ENCODE data around the gene RALGAPB.
"Not testable (repeated sequence)": the region's sequence is repeated elsewhere in the genome, so short reads cannot be mapped to it uniquely, and the experiment has no call there.

Gene RALGAPB

GRCh38 chr20:38472513-38473366, at the start of gene RALGAPB:
RALGAPB (plus strand) TSS chr20:38472843; CDS start chr20:38488433, 15,590 bp downstream.
- DNase-seq, result peak; percentile 98 to 99

- no peak for DNase-seq
Observed at GRCh38 chr20:38423541-38423940, 49.1 kb upstream of the RALGAPB start.

- no peak for DNase-seq
Observed at GRCh38 chr20:38424401-38424800, 48.2 kb upstream of the RALGAPB start.

- peak in 1 of 2 experiments; percentile 35 for DNase-seq
Observed at GRCh38 chr20:38426006-38426897, 46.4 kb upstream of the RALGAPB start.

GRCh38 chr20:38427655-38428023, 45.0 kb upstream of the RALGAPB start:
- DNase-seq, result no peak

- DNase-seq, result no peak
Observed at GRCh38 chr20:38428800-38429199, 43.8 kb upstream of the RALGAPB start.

- DNase-seq, result no peak
Observed at GRCh38 chr20:38429301-38429700, 43.3 kb upstream of the RALGAPB start.

- DNase-seq, result no peak
Observed at GRCh38 chr20:38430679-38431325, 41.8 kb upstream of the RALGAPB start.

GRCh38 chr20:38432292-38432691, 40.4 kb upstream of the RALGAPB start:
- no peak for DNase-seq

- not testable (repeated sequence) for DNase-seq
Observed at GRCh38 chr20:38432870-38433269, 39.8 kb upstream of the RALGAPB start.

GRCh38 chr20:38433304-38433972, 39.2 kb upstream of the RALGAPB start:
- DNase-seq, result no peak

GRCh38 chr20:38434301-38434741, 38.3 kb upstream of the RALGAPB start:
- peak in 1 of 2 experiments; percentile 25 for DNase-seq

- peak; percentile 88 to 91 for DNase-seq
Observed at GRCh38 chr20:38434770-38435554, 37.7 kb upstream of the RALGAPB start, which contains the start of gene SNHG17. SNHG17 (minus strand) TSS chr20:38435328.

- DNase-seq, result no peak
Observed at GRCh38 chr20:38435555-38435939, 37.1 kb upstream of the RALGAPB start.

GRCh38 chr20:38437796-38438195, 34.8 kb upstream of the RALGAPB start:
- DNase-seq, result no peak

- not testable (repeated sequence) for DNase-seq
Observed at GRCh38 chr20:38441110-38441509, 31.5 kb upstream of the RALGAPB start.

- no peak for DNase-seq
Observed at GRCh38 chr20:38441916-38442315, 30.7 kb upstream of the RALGAPB start.

GRCh38 chr20:38445381-38445796, 27.3 kb upstream of the RALGAPB start:
- no peak for DNase-seq

- no peak for DNase-seq
Observed at GRCh38 chr20:38445901-38446425, 26.7 kb upstream of the RALGAPB start.

GRCh38 chr20:38446441-38447209, 26.0 kb upstream of the RALGAPB start:
- DNase-seq, result peak; percentile 96 to 97

Measured in activated CD4-positive, alpha-beta T cell treated with anti-CD3 and anti-CD28 coated beads, Interleukin-2, amount 50 U/mL, for 48 hours (primary cell).